SH-SY5Y (cell line): ENCODE results near the gene GDAP1L1.

ENCODE experiments used
- GATA2 ChIP-seq: IDR thresholded peaks from 2 replicates; pipeline ENCODE4 v1.6.1; 2011; ENCODE audit warnings: mild to moderate bottlenecking, low read depth, low read length
- GATA3 ChIP-seq: IDR thresholded peaks from 2 replicates; pipeline ENCODE4 v1.6.1; 2011; ENCODE audit warnings: low read depth, mild to moderate bottlenecking, low read length, moderate library complexity

DNA sequence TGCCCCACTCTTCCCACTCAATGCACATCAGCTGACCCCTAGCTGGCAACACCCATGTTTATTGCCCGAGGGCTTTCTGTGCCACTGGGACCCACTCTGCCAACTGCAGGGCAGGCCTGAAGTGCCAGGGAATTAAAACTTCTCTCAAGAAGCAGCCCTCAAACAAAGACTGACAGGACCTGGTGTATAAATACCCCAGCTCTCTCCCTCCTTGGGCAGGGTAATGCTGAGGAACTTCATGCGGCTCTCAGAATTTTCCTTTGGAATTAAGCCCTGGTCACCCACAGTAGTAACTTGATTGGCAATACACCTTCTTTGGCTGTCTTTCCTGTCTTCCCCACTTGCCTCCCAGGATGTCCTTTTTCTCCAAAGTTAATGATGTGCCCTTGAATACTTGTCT lies 5.3 kb upstream of the GDAP1L1 start:
- TF ChIP-seq GATA2 = no peak
- TF ChIP-seq GATA3 = no peak
